22Rv1 (cell line): ENCODE measurements around the gene IL2RA.

Experiments used
- CTCF ChIP-seq: fragments of 450-650 bp; IDR thresholded peaks from 2 replicates; pipeline ENCODE4 v1.5.1; 2017; ENCODE audit warnings: mild to moderate bottlenecking
- ZFX ChIP-seq: fragments of 450-650 bp; IDR thresholded peaks from 2 replicates; pipeline ENCODE4 v1.6.1; 2017; ENCODE audit warnings: antibody characterized with exemption, borderline replicate concordance

- TF ChIP-seq CTCF, result no peak
- no peak for TF ChIP-seq ZFX
Observed at GRCh38 chr10:6006546-6006945, 55.6 kb downstream of the IL2RA start.
